Measurements from ENCODE around the gene TMEM45A. TPM values are rescaled to one million over a fixed set of nuclear protein-coding genes. Genes with fewer than 3 reads are reported as not detected.
"Not testable (repeated sequence)": the region's sequence is repeated elsewhere in the genome, so short reads cannot be mapped to it uniquely, and the experiment has no call there.

The TMEM45A gene, protein sequence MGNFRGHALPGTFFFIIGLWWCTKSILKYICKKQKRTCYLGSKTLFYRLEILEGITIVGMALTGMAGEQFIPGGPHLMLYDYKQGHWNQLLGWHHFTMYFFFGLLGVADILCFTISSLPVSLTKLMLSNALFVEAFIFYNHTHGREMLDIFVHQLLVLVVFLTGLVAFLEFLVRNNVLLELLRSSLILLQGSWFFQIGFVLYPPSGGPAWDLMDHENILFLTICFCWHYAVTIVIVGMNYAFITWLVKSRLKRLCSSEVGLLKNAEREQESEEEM
- 3.7 TPM for polyA plus RNA-seq (2013)

DNA sequence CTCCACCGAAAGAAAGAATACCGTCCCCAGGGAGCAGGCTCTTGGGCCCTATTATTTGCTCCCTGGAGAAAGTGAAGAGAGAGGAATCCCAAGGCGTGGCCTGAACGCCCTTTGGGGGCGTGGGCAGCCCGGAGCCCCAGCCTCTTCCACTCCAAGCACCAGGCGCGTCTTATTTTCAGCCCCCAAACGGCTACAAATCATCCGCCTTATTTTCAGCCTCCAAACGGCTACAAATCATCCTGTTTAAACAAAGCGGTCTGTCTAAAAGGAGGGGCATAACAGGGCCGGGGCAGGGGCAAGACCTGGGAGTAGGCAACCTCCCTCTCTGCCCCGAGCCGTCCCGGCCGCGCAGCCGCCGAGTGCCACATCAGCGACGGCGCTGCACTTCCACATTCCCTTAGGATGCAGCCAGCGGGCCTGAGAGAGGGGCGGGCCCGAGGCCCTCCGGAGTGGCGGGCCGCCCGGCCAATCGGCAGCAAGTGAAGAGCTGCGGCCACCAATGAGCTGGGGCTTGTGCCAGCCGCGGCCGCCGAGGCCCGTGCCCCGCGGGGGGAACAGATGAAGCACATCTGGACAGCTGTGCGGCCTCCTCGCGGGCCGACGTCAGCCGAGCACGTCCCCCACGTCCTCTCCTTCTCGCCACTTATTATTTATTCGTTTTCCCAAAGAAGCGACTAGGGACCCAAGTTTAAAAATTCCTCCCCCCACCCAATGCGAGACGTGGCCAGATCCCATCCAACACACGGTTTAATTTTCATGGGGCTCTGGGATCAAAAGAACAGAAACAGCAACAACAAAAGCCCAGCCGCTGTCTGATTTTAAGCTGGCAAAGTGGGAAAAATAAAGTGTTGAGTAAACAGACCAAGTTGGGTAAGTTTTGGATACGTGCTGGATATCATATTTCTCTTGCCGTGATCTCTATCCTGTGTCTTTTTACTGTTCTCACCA, at the start of gene TMEM45A:
TSS of gene TMEM45A (plus strand) at position 561 of the 948 bp plus-strand sequence. CDS start 62,593 bp downstream, outside the sequence.
- no peaks in the 10 kb centered on the region for H3K27me3 ChIP-seq (replicated peaks in 2 of 5; ENCODE audit: control insufficient read depth in 4 of 5, insufficient read depth in 5 of 5, low read length in 4 of 5)
- H3K27ac ChIP-seq (ENCODE audit: insufficient read depth in 1 of 2, low read depth in 1 of 2, low read length in 2 of 2, poor library complexity in 1 of 2, severe bottlenecking in 2 of 2) = peak within 1 kb of the TSS in 1 of 2 experiments; percentile 60
- POLR2A ChIA-PET = interaction anchor here (0.5 to 0.8 kb wide), 2 partner anchors 35 to 213 kb away, joined by 3 read pairs; no protein-coding TSS in a partner anchor
- H3K36me3 ChIP-seq (ENCODE audit: control insufficient read depth in 4 of 4, insufficient read depth in 4 of 4, low read length in 3 of 4) = no peaks in the 10 kb centered on the region
- 1% methylated on average over 49 of the region's 56 CpGs for WGBS (ENCODE audit: insufficient coverage)
- DNase-seq = peak; percentile 83 to 89 (median 88)
- peaks cover 4 to 19% (median 11%) of the 10 kb centered on the region in 4 experiments for H3K4me1 ChIP-seq (ENCODE audit: control extremely low read depth in 1 of 4, control insufficient read depth in 4 of 4, insufficient read depth in 4 of 4, low read length in 3 of 4)
- CTCF ChIA-PET = no interaction called here
- H3K9me3 ChIP-seq (ENCODE audit: control extremely low read depth in 1 of 5, control insufficient read depth in 4 of 5, insufficient read depth in 2 of 5, low read depth in 1 of 5, low read length in 4 of 5) = no peaks in the 10 kb centered on the region
- peak within 1 kb of the TSS; percentile 60 to 88 (median 75) for H3K4me3 ChIP-seq (ENCODE audit: control insufficient read depth in 1 of 7, extremely low read depth in 1 of 7, insufficient read depth in 4 of 7, low read depth in 2 of 7, low read length in 6 of 7)

DNA sequence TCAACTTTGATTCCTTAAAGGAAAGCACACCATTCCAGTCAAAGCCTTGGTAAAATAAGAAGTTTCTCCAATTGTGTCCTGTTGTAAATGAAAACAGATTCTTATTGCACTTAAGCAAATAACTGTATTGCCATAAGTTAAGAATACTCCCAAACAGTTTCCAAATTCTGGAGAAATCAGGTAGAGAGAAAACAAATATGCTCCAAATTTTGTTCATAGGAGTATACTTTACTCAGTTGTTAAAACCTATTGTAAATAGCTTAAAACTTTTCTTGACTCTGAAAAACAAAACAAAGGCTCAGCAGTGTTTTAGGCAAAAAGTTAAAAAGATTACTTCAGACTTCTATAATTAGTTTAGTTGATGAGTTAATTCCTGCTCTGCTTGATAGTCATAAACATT, 48.7 kb upstream of the TMEM45A start:
- ChIA-PET POLR2A (no interaction called here), CTCF (no interaction called here)
- no peaks in the 10 kb centered on the region for H3K4me1 ChIP-seq (ENCODE audit: control extremely low read depth in 1 of 4, control insufficient read depth in 4 of 4, insufficient read depth in 4 of 4, low read length in 3 of 4)
- H3K36me3 ChIP-seq (ENCODE audit: control insufficient read depth in 4 of 4, insufficient read depth in 4 of 4, low read length in 3 of 4) = no peaks in the 10 kb centered on the region
- H3K27ac ChIP-seq (ENCODE audit: insufficient read depth in 1 of 2, low read depth in 1 of 2, low read length in 2 of 2, poor library complexity in 1 of 2, severe bottlenecking in 2 of 2) = no peak overlapping the region
- no peaks in the 10 kb centered on the region for H3K27me3 ChIP-seq (replicated peaks in 2 of 5; ENCODE audit: control insufficient read depth in 4 of 5, insufficient read depth in 5 of 5, low read length in 4 of 5)
- no peak overlapping the region for H3K4me3 ChIP-seq (ENCODE audit: control insufficient read depth in 1 of 7, extremely low read depth in 1 of 7, insufficient read depth in 4 of 7, low read depth in 2 of 7, low read length in 6 of 7)
- H3K9me3 ChIP-seq (ENCODE audit: control extremely low read depth in 1 of 5, control insufficient read depth in 4 of 5, insufficient read depth in 2 of 5, low read depth in 1 of 5, low read length in 4 of 5) = peaks cover 0 to 4% (median 0%) of the 10 kb centered on the region in 5 experiments
- DNase-seq = peak in 2 of 3 donors; percentile 6 to 13

GRCh38 chr3:100447067-100447466, 45.4 kb upstream of the TMEM45A start:
- POLR2A ChIA-PET; CTCF ChIA-PET; DNase-seq; H3K27me3 ChIP-seq (replicated peaks in 2 of 5; ENCODE audit: control insufficient read depth in 4 of 5, insufficient read depth in 5 of 5, low read length in 4 of 5); H3K4me3 ChIP-seq (ENCODE audit: control insufficient read depth in 1 of 7, extremely low read depth in 1 of 7, insufficient read depth in 4 of 7, low read depth in 2 of 7, low read length in 6 of 7); H3K27ac ChIP-seq (ENCODE audit: insufficient read depth in 1 of 2, low read depth in 1 of 2, low read length in 2 of 2, poor library complexity in 1 of 2, severe bottlenecking in 2 of 2); H3K4me1 ChIP-seq (ENCODE audit: control extremely low read depth in 1 of 4, control insufficient read depth in 4 of 4, insufficient read depth in 4 of 4, low read length in 3 of 4); H3K36me3 ChIP-seq (ENCODE audit: control insufficient read depth in 4 of 4, insufficient read depth in 4 of 4, low read length in 3 of 4); H3K9me3 ChIP-seq (ENCODE audit: control extremely low read depth in 1 of 5, control insufficient read depth in 4 of 5, insufficient read depth in 2 of 5, low read depth in 1 of 5, low read length in 4 of 5): not testable (repeated sequence)
- WGBS (ENCODE audit: insufficient coverage) = no CpG with 5 or more reads among the region's 3 CpGs

DNA sequence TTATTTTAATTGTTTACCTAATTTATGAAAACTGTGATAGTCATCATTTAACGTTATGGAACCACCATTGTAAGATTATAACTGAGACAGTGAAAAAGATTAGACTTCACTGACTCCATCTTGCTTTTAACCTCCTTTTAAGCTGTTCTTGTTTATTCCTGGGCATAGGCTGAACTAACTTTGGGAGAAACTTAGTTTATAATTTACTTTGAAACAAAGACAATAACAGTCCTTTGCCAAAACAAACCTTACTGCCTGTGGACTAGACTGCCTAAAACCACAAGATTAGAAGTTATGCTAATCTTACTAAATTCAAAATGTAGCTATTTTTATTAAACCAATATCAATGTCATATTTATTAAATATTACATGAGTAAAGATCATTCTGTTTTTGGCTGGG, 44.3 kb upstream of the TMEM45A start:
- H3K9me3 ChIP-seq (ENCODE audit: control extremely low read depth in 1 of 5, control insufficient read depth in 4 of 5, insufficient read depth in 2 of 5, low read depth in 1 of 5, low read length in 4 of 5) = peaks cover 0 to 4% (median 0%) of the 10 kb centered on the region in 5 experiments
- no peak for DNase-seq
- H3K27me3 ChIP-seq (replicated peaks in 2 of 5; ENCODE audit: control insufficient read depth in 4 of 5, insufficient read depth in 5 of 5, low read length in 4 of 5) = no peaks in the 10 kb centered on the region
- WGBS (ENCODE audit: insufficient coverage) = no CpG with 5 or more reads among the region's 1 CpG
- ChIA-PET CTCF (interaction anchor here (1.6 kb wide), 1 partner anchor 15 kb away, joined by 4 read pairs; no protein-coding TSS in a partner anchor), POLR2A (no interaction called here)
- no peaks in the 10 kb centered on the region for H3K4me1 ChIP-seq (ENCODE audit: control extremely low read depth in 1 of 4, control insufficient read depth in 4 of 4, insufficient read depth in 4 of 4, low read length in 3 of 4)
- no peak overlapping the region for H3K4me3 ChIP-seq (ENCODE audit: control insufficient read depth in 1 of 7, extremely low read depth in 1 of 7, insufficient read depth in 4 of 7, low read depth in 2 of 7, low read length in 6 of 7)
- H3K27ac ChIP-seq (ENCODE audit: insufficient read depth in 1 of 2, low read depth in 1 of 2, low read length in 2 of 2, poor library complexity in 1 of 2, severe bottlenecking in 2 of 2) = no peak overlapping the region
- H3K36me3 ChIP-seq (ENCODE audit: control insufficient read depth in 4 of 4, insufficient read depth in 4 of 4, low read length in 3 of 4) = no peaks in the 10 kb centered on the region

- Histone ChIP-seq H3K4me1 (ENCODE audit: control extremely low read depth in 1 of 4, control insufficient read depth in 4 of 4, insufficient read depth in 4 of 4, low read length in 3 of 4) (no peaks in the 10 kb centered on the region), H3K36me3 (ENCODE audit: control insufficient read depth in 4 of 4, insufficient read depth in 4 of 4, low read length in 3 of 4) (no peaks in the 10 kb centered on the region), H3K27me3 (replicated peaks in 2 of 5; ENCODE audit: control insufficient read depth in 4 of 5, insufficient read depth in 5 of 5, low read length in 4 of 5) (no peaks in the 10 kb centered on the region), H3K9me3 (ENCODE audit: control extremely low read depth in 1 of 5, control insufficient read depth in 4 of 5, insufficient read depth in 2 of 5, low read depth in 1 of 5, low read length in 4 of 5) (peaks cover 0 to 4% (median 0%) of the 10 kb centered on the region in 5 experiments), H3K4me3 (ENCODE audit: control insufficient read depth in 1 of 7, extremely low read depth in 1 of 7, insufficient read depth in 4 of 7, low read depth in 2 of 7, low read length in 6 of 7) (no peak overlapping the region), H3K27ac (ENCODE audit: insufficient read depth in 1 of 2, low read depth in 1 of 2, low read length in 2 of 2, poor library complexity in 1 of 2, severe bottlenecking in 2 of 2) (no peak overlapping the region)
- no CpG with 5 or more reads among the region's 2 CpGs for WGBS (ENCODE audit: insufficient coverage)
- POLR2A ChIA-PET = no interaction called here
- DNase-seq = no peak
- CTCF ChIA-PET = interaction anchor here (0.6 to 1.6 kb wide), 2 partner anchors 14 to 1241 kb away, joined by 4 read pairs; no protein-coding TSS in a partner anchor
Measured at GRCh38 chr3:100449214-100449613, 43.2 kb upstream of the TMEM45A start.

DNA sequence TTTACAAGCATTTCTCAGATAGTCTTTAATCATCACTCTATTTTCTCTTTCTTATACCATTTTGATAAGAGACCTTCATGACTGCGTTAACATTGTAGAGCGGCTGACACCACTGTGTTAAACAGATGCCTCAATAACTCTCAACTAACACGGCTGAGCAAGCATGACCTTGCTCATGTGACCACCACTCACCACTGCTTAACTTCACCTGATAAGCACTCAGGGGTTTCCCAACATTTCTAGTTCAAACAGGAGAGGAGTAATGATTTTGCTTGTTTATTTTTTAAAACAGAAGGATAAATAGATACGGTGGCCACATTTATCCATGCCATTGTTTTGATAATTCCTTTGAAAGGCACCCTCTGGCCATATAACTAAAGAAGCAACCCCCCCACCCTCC, 37.7 kb upstream of the TMEM45A start:
- Histone ChIP-seq H3K36me3 (ENCODE audit: control insufficient read depth in 4 of 4, insufficient read depth in 4 of 4, low read length in 3 of 4) (no peaks in the 10 kb centered on the region), H3K27ac (ENCODE audit: insufficient read depth in 1 of 2, low read depth in 1 of 2, low read length in 2 of 2, poor library complexity in 1 of 2, severe bottlenecking in 2 of 2) (no peak overlapping the region), H3K9me3 (ENCODE audit: control extremely low read depth in 1 of 5, control insufficient read depth in 4 of 5, insufficient read depth in 2 of 5, low read depth in 1 of 5, low read length in 4 of 5) (no peaks in the 10 kb centered on the region), H3K4me1 (ENCODE audit: control extremely low read depth in 1 of 4, control insufficient read depth in 4 of 4, insufficient read depth in 4 of 4, low read length in 3 of 4) (peaks cover 0 to 9% (median 8%) of the 10 kb centered on the region in 4 experiments), H3K4me3 (ENCODE audit: control insufficient read depth in 1 of 7, extremely low read depth in 1 of 7, insufficient read depth in 4 of 7, low read depth in 2 of 7, low read length in 6 of 7) (no peak overlapping the region), H3K27me3 (replicated peaks in 2 of 5; ENCODE audit: control insufficient read depth in 4 of 5, insufficient read depth in 5 of 5, low read length in 4 of 5) (no peaks in the 10 kb centered on the region)
- ChIA-PET CTCF (no interaction called here), POLR2A (no interaction called here)
- DNase-seq = peak in 1 of 3 donors; percentile 5
- 100% methylated on average over 2 of the region's 4 CpGs for WGBS (ENCODE audit: insufficient coverage)

All from common myeloid progenitor, CD34-positive (primary cell).